IMR-90 (cell line): ENCODE results near the gene CD9. TPM values are rescaled to one million over a fixed set of nuclear protein-coding genes. Genes with fewer than 3 reads are reported as not detected.

Experiments used
- ATAC-seq: fragments of 200-7000 bp; cut with Tn5 transposase; 2 replicates; pipeline ENCODE4 v1.9.1; 2020; ENCODE audit warnings: low read depth, mild to moderate bottlenecking, moderate library complexity
- BruUV-seq: library from RNA; stranded (reverse); fragments of 400-500 nt; replicated peaks from 2 replicates; lab custom pipeline; 2021; lab: Mats Ljungman, UMichigan
- CTCF ChIA-PET: fragments of 300-600 bp; formaldehyde crosslinking; extraction: SDS; loops from one replicate; lab custom pipeline; 2021; ENCODE audit warnings: antibody characterized with exemption; lab: Yijun Ruan, JAX
- POLR2A ChIA-PET: fragments of 300-600 bp; sonication (Branson Sonifier 250); formaldehyde crosslinking; loops from one replicate; lab custom pipeline; 2022; ENCODE audit warnings: antibody characterized with exemption; ENCODE audit not compliant: unreplicated experiment; lab: Charles Lee
- DNase-seq: peaks from one replicate; pipeline ENCODE4 v3.0.0; 2013
- H2AFZ ChIP-seq: replicated peaks from 2 replicates; pipeline ENCODE3; 2013; ENCODE audit warnings: low read length, mild to moderate bottlenecking; ENCODE audit not compliant: poor library complexity
- H2AK5ac ChIP-seq: 2 replicates; pipeline ENCODE4 v1.6.1; 2013; ENCODE audit warnings: low read depth, low read length, inconsistent platforms
- H2AK9ac ChIP-seq: replicated peaks from 2 replicates; pipeline ENCODE3; 2013; ENCODE audit warnings: mild to moderate bottlenecking, low read depth, low read length, moderate library complexity; ENCODE audit not compliant: poor library complexity
- H2BK120ac ChIP-seq: 2 replicates; pipeline ENCODE4 v1.6.1; 2013; ENCODE audit warnings: low read depth, low read length, inconsistent platforms
- H2BK15ac ChIP-seq: 3 replicates; pipeline ENCODE4 v1.6.1; 2013; ENCODE audit warnings: low read depth, low read length, inconsistent platforms
- H2BK20ac ChIP-seq: 2 replicates; pipeline ENCODE4 v1.6.1; 2013; ENCODE audit warnings: low read depth, mild to moderate bottlenecking, inconsistent platforms, low read length, moderate library complexity
- H2BK5ac ChIP-seq: 2 replicates; pipeline ENCODE4 v1.6.1; 2013; ENCODE audit warnings: mild to moderate bottlenecking, low read depth, low read length, inconsistent platforms; ENCODE audit not compliant: poor library complexity, severe bottlenecking
- H3K14ac ChIP-seq: replicated peaks from 2 replicates; pipeline ENCODE4 v1.6.1; 2013; ENCODE audit warnings: low read depth, low read length, inconsistent platforms
- H3K18ac ChIP-seq: 2 replicates; pipeline ENCODE4 v1.6.1; 2013; ENCODE audit warnings: low read depth, low read length, control low read depth
- H3K23ac ChIP-seq: 2 replicates; pipeline ENCODE4 v1.6.1; 2013; ENCODE audit warnings: low read depth, low read length, inconsistent platforms
- H3K27ac ChIP-seq: 2 replicates; pipeline ENCODE4 v1.5.1; 2013; ENCODE audit warnings: mild to moderate bottlenecking, control low read depth, low read length; ENCODE audit not compliant: insufficient read depth
- H3K27me3 ChIP-seq: 2 replicates; pipeline ENCODE4 v1.6.1; 2013; ENCODE audit warnings: low read length; ENCODE audit not compliant: control insufficient read depth, insufficient read depth
- H3K36me3 ChIP-seq: 2 replicates; pipeline ENCODE4 v1.6.1; 2013; ENCODE audit warnings: low read length, mixed read lengths; ENCODE audit not compliant: control insufficient read depth, insufficient read depth
- H3K4ac ChIP-seq: 2 replicates; pipeline ENCODE4 v1.6.1; 2013; ENCODE audit warnings: low read depth, low read length, inconsistent platforms
- H3K4me1 ChIP-seq: 2 replicates; pipeline ENCODE4 v1.6.1; 2013; ENCODE audit warnings: low read length, mixed read lengths; ENCODE audit not compliant: control insufficient read depth, insufficient read depth
- H3K4me2 ChIP-seq: 2 replicates; pipeline ENCODE4 v1.6.1; 2013; ENCODE audit warnings: low read depth, mild to moderate bottlenecking, control low read depth, low read length, moderate library complexity
- H3K4me3 ChIP-seq: 2 replicates; pipeline ENCODE4 v1.5.1; 2013; ENCODE audit warnings: low read depth, mild to moderate bottlenecking, control low read depth, low read length, moderate library complexity; ENCODE audit not compliant: insufficient read depth
- H3K56ac ChIP-seq: 2 replicates; pipeline ENCODE4 v1.6.1; 2013; ENCODE audit warnings: low read length, inconsistent platforms; ENCODE audit not compliant: insufficient read depth; ENCODE audit errors: extremely low read depth
- H3K79me1 ChIP-seq, 2 experiments: 2 replicates each; pipeline ENCODE4 v1.6.1; 2013; ENCODE audit warnings: low read length in 2 of 2, inconsistent platforms in 1 of 2, low read depth in 1 of 2
- H3K9ac ChIP-seq: 2 replicates; pipeline ENCODE4 v1.6.1; 2013; ENCODE audit warnings: low read depth, low read length, control low read depth
- H3K9me1 ChIP-seq: 2 replicates; pipeline ENCODE4 v1.6.1; 2013; ENCODE audit warnings: low read length, inconsistent platforms; ENCODE audit not compliant: insufficient read depth
- H3K9me3 ChIP-seq: 2 replicates; pipeline ENCODE4 v1.6.1; 2013; ENCODE audit warnings: low read length; ENCODE audit not compliant: control insufficient read depth, insufficient read depth
- H4K20me1 ChIP-seq: 2 replicates; pipeline ENCODE4 v1.6.1; 2013; ENCODE audit warnings: low read length, inconsistent platforms; ENCODE audit not compliant: insufficient read depth
- H4K5ac ChIP-seq: 2 replicates; pipeline ENCODE4 v1.6.1; 2013; ENCODE audit warnings: mild to moderate bottlenecking, low read depth, low read length, control low read depth
- H4K8ac ChIP-seq, 2 experiments: 2 replicates each; pipeline ENCODE4 v1.6.1; 2013; ENCODE audit warnings: low read depth in 2 of 2, low read length in 2 of 2, control low read depth in 1 of 2, inconsistent platforms in 1 of 2
- H4K91ac ChIP-seq: 2 replicates; pipeline ENCODE4 v1.6.1; 2013; ENCODE audit warnings: low read depth, low read length, inconsistent platforms; ENCODE audit not compliant: insufficient read depth
- BHLHE40 ChIP-seq: fragments of 150-350 bp; IDR thresholded peaks from 2 replicates; pipeline ENCODE4 v1.6.1; 2016; ENCODE audit warnings: mild to moderate bottlenecking, low read depth, low read length
- CEBPB ChIP-seq: IDR thresholded peaks from 2 replicates; pipeline ENCODE4 v1.6.1; 2012; ENCODE audit warnings: low read depth, low read length, improper control_type of control experiment
- CHD1 ChIP-seq: IDR thresholded peaks from 2 replicates; pipeline ENCODE4 v1.6.1; 2012; ENCODE audit warnings: low read depth, low read length, improper control_type of control experiment
- ELK1 ChIP-seq: fragments of 150-350 bp; IDR thresholded peaks from 2 replicates; pipeline ENCODE4 v1.6.1; 2016; ENCODE audit warnings: low read depth, mild to moderate bottlenecking, low read length, moderate library complexity, borderline replicate concordance
- FOS ChIP-seq: fragments of 150-350 bp; IDR thresholded peaks from 2 replicates; pipeline ENCODE4 v1.6.1; 2016; ENCODE audit warnings: low read depth, low read length
- MAFK ChIP-seq: IDR thresholded peaks from 2 replicates; pipeline ENCODE4 v1.6.1; 2012; ENCODE audit warnings: low read depth, low read length, improper control_type of control experiment
- MAZ ChIP-seq: IDR thresholded peaks from 2 replicates; pipeline ENCODE4 v1.6.1; 2012; ENCODE audit warnings: low read depth, mild to moderate bottlenecking, low read length, improper control_type of control experiment, moderate library complexity, borderline replicate concordance
- MXI1 ChIP-seq: IDR thresholded peaks from 2 replicates; pipeline ENCODE4 v1.6.1; 2012; ENCODE audit warnings: low read depth, mild to moderate bottlenecking, low read length, moderate library complexity, borderline replicate concordance
- NFE2L2 ChIP-seq: fragments of 150-350 bp; IDR thresholded peaks from 2 replicates; pipeline ENCODE4 v1.6.1; 2016; ENCODE audit warnings: low read depth, mild to moderate bottlenecking, low read length
- POLR2A ChIP-seq: IDR thresholded peaks from 2 replicates; pipeline ENCODE4 v1.6.1; 2012; ENCODE audit warnings: mild to moderate bottlenecking, low read depth, low read length
- RAD21 ChIP-seq: IDR thresholded peaks from 2 replicates; pipeline ENCODE4 v1.6.1; 2012; ENCODE audit warnings: low read length, improper control_type of control experiment
- RFX5 ChIP-seq: IDR thresholded peaks from 2 replicates; pipeline ENCODE4 v1.8.0; 2012; ENCODE audit warnings: low read depth, mild to moderate bottlenecking, low read length, moderate library complexity
- SMC3 ChIP-seq: fragments of 150-350 bp; IDR thresholded peaks from 2 replicates; pipeline ENCODE4 v1.6.1; 2016; ENCODE audit warnings: low read depth, mild to moderate bottlenecking, antibody characterized with exemption, low read length, moderate library complexity
- WGBS, 2 experiments: methylation state at CpG; one replicate each; pipeline versions ENCODE4 v1.1.5 to v1.1.7; 2013; ENCODE audit warnings: missing lambda C conversion rate in 2 of 2; ENCODE audit not compliant: insufficient read length in 1 of 2; ENCODE audit errors: extremely low coverage in 2 of 2; 5-methylcytosine and 5-hydroxymethylcytosine counted together
- dilution Hi-C: fragments of 300-500 bp; cut with HindIII; formaldehyde crosslinking; loops from one replicate; pipeline ENCODE4 v1.14.3; 2018; ENCODE audit warnings: low sequenced_read_pairs; ENCODE audit not compliant: unreplicated experiment
- in situ Hi-C: fragments of 300-500 bp; cut with MboI; formaldehyde crosslinking; loops from 3 replicates; pipeline ENCODE4 v1.14.3; 2019; ENCODE audit warnings: low sequenced_read_pairs, inconsistent platforms, mixed read lengths
- intact Hi-C: fragments of 100-400 bp; cut with micrococcal nuclease; formaldehyde crosslinking; loops from 2 replicates; pipeline ENCODE4 v1.10.0; 2022
- polyA plus RNA-seq, 3 experiments: library from polyadenylated mRNA; depleted of rRNA; stranded (reverse); fragments of >200 nt; gene quantifications; 2 replicates each; pipeline ENCODE4 v1.2.3, GENCODE V29; 2012; ENCODE audit warnings: low replicate concordance in 1 of 3
- total RNA-seq: library from RNA; depleted of rRNA; stranded (reverse); fragments of >200 nt; gene quantifications from 2 replicates; pipeline ENCODE4 v1.2.3, GENCODE V29; 2012
- TF ChIP-seq, protein P1 (sequence below): conservative IDR thresholded peaks from 2 replicates; pipeline ENCODE4 v1.5.1; 2012; ENCODE audit warnings: mild to moderate bottlenecking, low read depth, low read length, improper control_type of control experiment

Gene CD9
- total and polyA plus RNA-seq, 2 of the 4 experiments (the other 2 are of a cell fraction), result 48.8 to 70.9 TPM

DNA sequence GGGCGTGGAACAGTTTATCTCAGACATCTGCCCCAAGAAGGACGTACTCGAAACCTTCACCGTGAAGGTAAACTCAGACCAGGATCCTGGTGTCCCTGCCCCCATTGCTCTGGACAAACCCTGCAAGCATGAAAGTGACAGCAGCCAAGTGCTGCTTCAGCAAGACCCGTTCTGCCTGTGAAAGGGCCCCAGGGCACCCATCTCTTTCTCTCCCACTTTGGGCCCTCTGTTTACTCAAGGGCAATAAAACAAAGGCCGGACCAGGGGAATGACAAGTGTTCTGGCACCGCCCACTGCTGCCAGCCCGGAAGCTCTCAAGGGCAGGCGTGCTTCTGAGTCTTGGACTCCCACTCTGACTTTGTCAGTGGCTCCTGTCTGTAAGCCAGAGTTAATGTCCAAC lies 35.3 kb downstream of the CD9 start:
- Histone ChIP-seq H2AFZ (no peak overlapping the region), H3K9me3 (no peaks in the 10 kb centered on the region), H3K4ac (no peak overlapping the region), H2BK5ac (no peak overlapping the region), H2BK20ac (no peak overlapping the region), H3K79me1 (peaks cover 10 to 18% of the 10 kb centered on the region in 2 experiments), H3K18ac (no peak overlapping the region), H4K5ac (no peak overlapping the region), H4K20me1 (no peaks in the 10 kb centered on the region), H3K4me2 (no peak overlapping the region), H4K8ac (no peak overlapping the region), H2BK15ac (no peak overlapping the region), H3K9me1 (peaks cover 11% of the 10 kb centered on the region), H3K56ac (no peak overlapping the region), H2AK5ac (no peak overlapping the region), H3K27ac (no peak overlapping the region), H3K36me3 (peaks cover 18% of the 10 kb centered on the region; the same call in 1 of the 2 replicates), H3K27me3 (no peaks in the 10 kb centered on the region), H3K23ac (no peak overlapping the region), H3K14ac (no peak overlapping the region), H2AK9ac (no peak overlapping the region), H3K9ac (no peak overlapping the region), H4K91ac (no peak overlapping the region), H3K4me1 (peaks cover 17% of the 10 kb centered on the region; the same call in 1 of the 2 replicates), H3K4me3 (no peak overlapping the region), H2BK120ac (no peak overlapping the region)
- CTCF ChIA-PET, result no interaction called here
- no peak for TF ChIP-seq MAZ
- TF ChIP-seq BHLHE40, result no peak
- TF ChIP-seq SMC3, result no peak
- TF ChIP-seq CHD1, result no peak
- no peak for TF ChIP-seq ELK1
- TF ChIP-seq FOS, result no peak
- TF ChIP-seq, protein P1, sequence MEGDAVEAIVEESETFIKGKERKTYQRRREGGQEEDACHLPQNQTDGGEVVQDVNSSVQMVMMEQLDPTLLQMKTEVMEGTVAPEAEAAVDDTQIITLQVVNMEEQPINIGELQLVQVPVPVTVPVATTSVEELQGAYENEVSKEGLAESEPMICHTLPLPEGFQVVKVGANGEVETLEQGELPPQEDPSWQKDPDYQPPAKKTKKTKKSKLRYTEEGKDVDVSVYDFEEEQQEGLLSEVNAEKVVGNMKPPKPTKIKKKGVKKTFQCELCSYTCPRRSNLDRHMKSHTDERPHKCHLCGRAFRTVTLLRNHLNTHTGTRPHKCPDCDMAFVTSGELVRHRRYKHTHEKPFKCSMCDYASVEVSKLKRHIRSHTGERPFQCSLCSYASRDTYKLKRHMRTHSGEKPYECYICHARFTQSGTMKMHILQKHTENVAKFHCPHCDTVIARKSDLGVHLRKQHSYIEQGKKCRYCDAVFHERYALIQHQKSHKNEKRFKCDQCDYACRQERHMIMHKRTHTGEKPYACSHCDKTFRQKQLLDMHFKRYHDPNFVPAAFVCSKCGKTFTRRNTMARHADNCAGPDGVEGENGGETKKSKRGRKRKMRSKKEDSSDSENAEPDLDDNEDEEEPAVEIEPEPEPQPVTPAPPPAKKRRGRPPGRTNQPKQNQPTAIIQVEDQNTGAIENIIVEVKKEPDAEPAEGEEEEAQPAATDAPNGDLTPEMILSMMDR, result no peak
- TF ChIP-seq NFE2L2, result no peak
- no peak for TF ChIP-seq MXI1
- no peak for TF ChIP-seq RFX5
- TF ChIP-seq MAFK, result no peak
- no peak for TF ChIP-seq POLR2A
- no peak for TF ChIP-seq RAD21
- TF ChIP-seq CEBPB, result no peak
- in situ Hi-C loops (no loop called here), dilution Hi-C loops (no loop called here), intact Hi-C loops (no loop called here)
- DNase-seq (no peak), ATAC-seq (no peak)
- POLR2A ChIA-PET, result no interaction called here
- WGBS, 2 experiments, result 71% methylated on average over 1 of the region's 9 CpGs; no CpG with 5 or more reads in 1 of the 2 experiments
- BruUV-seq, result no TSS peak
